A673 (cell line): Measurements from ENCODE around the gene ZFYVE28. TPM values are rescaled to one million over a fixed set of nuclear protein-coding genes. Genes with fewer than 3 reads are reported as not detected.

Source experiments
- BruUV-seq: library from RNA; stranded (reverse); fragments of 400-500 nt; replicated peaks from 2 replicates; lab custom pipeline; 2021; lab: Mats Ljungman, UMichigan
- CTCF ChIA-PET: fragments of 300-600 bp; sonication (Branson Sonifier 250); formaldehyde crosslinking; loops from one replicate; lab custom pipeline; 2022; ENCODE audit warnings: antibody characterized with exemption; lab: Charles Lee
- POLR2A ChIA-PET: fragments of 300-600 bp; sonication (Branson Sonifier 250); formaldehyde crosslinking; loops from one replicate; lab custom pipeline; 2022; ENCODE audit warnings: antibody characterized with exemption; ENCODE audit not compliant: low non-redundant PET; lab: Charles Lee
- DNase-seq: peaks from one replicate; pipeline ENCODE4 v3.0.0-alpha.2; 2015; ENCODE audit warnings: low spot score
- H3K27ac ChIP-seq: fragments of 200-600 bp; sonication (generic); 2 replicates; pipeline ENCODE4 v1.5.1; 2016; ENCODE audit warnings: mixed run types, low read depth, mild to moderate bottlenecking, mixed read lengths, antibody characterized with exemption, low read length; ENCODE audit not compliant: poor library complexity, severe bottlenecking
- H3K27me3 ChIP-seq: fragments of 200-600 bp; sonication (generic); replicated peaks from 2 replicates; pipeline ENCODE4 v1.6.1; 2017; ENCODE audit warnings: mixed run types, low read depth, mild to moderate bottlenecking, mixed read lengths, antibody characterized with exemption, low read length; ENCODE audit not compliant: insufficient read depth, poor library complexity
- H3K36me3 ChIP-seq: fragments of 200-600 bp; sonication (generic); 2 replicates; pipeline ENCODE4 v1.6.1; 2016; ENCODE audit warnings: mixed run types, mild to moderate bottlenecking, mixed read lengths, antibody characterized with exemption, low read length; ENCODE audit not compliant: insufficient read depth, poor library complexity, severe bottlenecking
- H3K4me1 ChIP-seq: fragments of 200-600 bp; sonication (generic); 2 replicates; pipeline ENCODE4 v1.6.1; 2017; ENCODE audit warnings: mixed run types, mild to moderate bottlenecking, mixed read lengths, antibody characterized with exemption, low read length; ENCODE audit not compliant: insufficient read depth, poor library complexity, severe bottlenecking
- H3K4me3 ChIP-seq: fragments of 200-600 bp; sonication (generic); 2 replicates; pipeline ENCODE4 v1.5.1; 2016; ENCODE audit warnings: low read depth, mixed run types, mild to moderate bottlenecking, mixed read lengths, low read length; ENCODE audit not compliant: poor library complexity, severe bottlenecking
- H3K9me3 ChIP-seq: fragments of 200-600 bp; sonication (generic); 2 replicates; pipeline ENCODE4 v1.6.1; 2016; ENCODE audit warnings: mixed run types, low read depth, mild to moderate bottlenecking, mixed read lengths, antibody characterized with exemption, low read length; ENCODE audit not compliant: poor library complexity, severe bottlenecking
- EZH2 ChIP-seq: fragments of 200-600 bp; sonication (generic); IDR thresholded peaks from 2 replicates; pipeline ENCODE4 v1.6.1; 2017; ENCODE audit warnings: borderline replicate concordance, low read depth, mild to moderate bottlenecking, mixed read lengths, antibody characterized with exemption, low read length; ENCODE audit not compliant: poor library complexity, severe bottlenecking
- intact Hi-C: fragments of 100-400 bp; cut with micrococcal nuclease; formaldehyde crosslinking; loops from one replicate; pipeline ENCODE4 v1.10.0; 2022; ENCODE audit not compliant: unreplicated experiment
- total RNA-seq: library from RNA; stranded (reverse); gene quantifications from 2 replicates; pipeline ENCODE4 v1.2.3, GENCODE V29; 2021
- TF ChIP-seq, protein P1 (sequence below): fragments of 300-800, 200-600 bp; sonication (generic); conservative IDR thresholded peaks from 2 replicates; pipeline ENCODE4 v1.5.1; 2017; ENCODE audit warnings: low read depth, mild to moderate bottlenecking, antibody characterized with exemption, low read length, moderate library complexity, mixed read lengths

The ZFYVE28 gene
- total RNA-seq, 1 experiment from 2014 or later, result 8.6 TPM

DNA sequence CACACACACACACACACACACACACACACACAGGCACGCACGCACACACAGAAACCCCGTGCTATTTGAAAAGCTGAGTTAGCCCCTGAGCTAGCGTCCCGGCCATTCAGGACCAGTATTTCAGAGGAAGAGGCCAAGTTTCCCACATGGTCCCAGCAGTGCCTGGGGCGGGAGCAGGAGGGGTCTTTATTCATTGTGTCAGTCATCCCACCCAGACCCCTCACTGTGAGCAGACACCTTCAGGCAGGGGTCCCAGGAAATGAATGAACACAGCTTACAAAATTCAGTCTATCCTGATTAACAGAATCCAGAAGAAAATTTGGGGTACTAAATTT, 58.1 kb downstream of the ZFYVE28 start:
- DNase-seq, result no peak
- intact Hi-C loops, result no loop called here
- POLR2A ChIA-PET, result interaction anchor here (0.6 kb wide), 1 partner anchor 15 kb away, joined by 5 read pairs; no protein-coding TSS in a partner anchor
- Histone ChIP-seq H3K27ac (no peak overlapping the region), H3K4me3 (no peak overlapping the region), H3K27me3 (no peaks in the 10 kb centered on the region), H3K36me3 (no peaks in the 10 kb centered on the region), H3K4me1 (no peaks in the 10 kb centered on the region), H3K9me3 (no peaks in the 10 kb centered on the region)
- no TSS peak for BruUV-seq
- no peak for TF ChIP-seq EZH2
- TF ChIP-seq, protein P1, sequence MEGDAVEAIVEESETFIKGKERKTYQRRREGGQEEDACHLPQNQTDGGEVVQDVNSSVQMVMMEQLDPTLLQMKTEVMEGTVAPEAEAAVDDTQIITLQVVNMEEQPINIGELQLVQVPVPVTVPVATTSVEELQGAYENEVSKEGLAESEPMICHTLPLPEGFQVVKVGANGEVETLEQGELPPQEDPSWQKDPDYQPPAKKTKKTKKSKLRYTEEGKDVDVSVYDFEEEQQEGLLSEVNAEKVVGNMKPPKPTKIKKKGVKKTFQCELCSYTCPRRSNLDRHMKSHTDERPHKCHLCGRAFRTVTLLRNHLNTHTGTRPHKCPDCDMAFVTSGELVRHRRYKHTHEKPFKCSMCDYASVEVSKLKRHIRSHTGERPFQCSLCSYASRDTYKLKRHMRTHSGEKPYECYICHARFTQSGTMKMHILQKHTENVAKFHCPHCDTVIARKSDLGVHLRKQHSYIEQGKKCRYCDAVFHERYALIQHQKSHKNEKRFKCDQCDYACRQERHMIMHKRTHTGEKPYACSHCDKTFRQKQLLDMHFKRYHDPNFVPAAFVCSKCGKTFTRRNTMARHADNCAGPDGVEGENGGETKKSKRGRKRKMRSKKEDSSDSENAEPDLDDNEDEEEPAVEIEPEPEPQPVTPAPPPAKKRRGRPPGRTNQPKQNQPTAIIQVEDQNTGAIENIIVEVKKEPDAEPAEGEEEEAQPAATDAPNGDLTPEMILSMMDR, result no peak
- CTCF ChIA-PET, result interaction anchor here (0.7 kb wide), 1 partner anchor 220 kb away, joined by 3 read pairs; no protein-coding TSS in a partner anchor

DNA sequence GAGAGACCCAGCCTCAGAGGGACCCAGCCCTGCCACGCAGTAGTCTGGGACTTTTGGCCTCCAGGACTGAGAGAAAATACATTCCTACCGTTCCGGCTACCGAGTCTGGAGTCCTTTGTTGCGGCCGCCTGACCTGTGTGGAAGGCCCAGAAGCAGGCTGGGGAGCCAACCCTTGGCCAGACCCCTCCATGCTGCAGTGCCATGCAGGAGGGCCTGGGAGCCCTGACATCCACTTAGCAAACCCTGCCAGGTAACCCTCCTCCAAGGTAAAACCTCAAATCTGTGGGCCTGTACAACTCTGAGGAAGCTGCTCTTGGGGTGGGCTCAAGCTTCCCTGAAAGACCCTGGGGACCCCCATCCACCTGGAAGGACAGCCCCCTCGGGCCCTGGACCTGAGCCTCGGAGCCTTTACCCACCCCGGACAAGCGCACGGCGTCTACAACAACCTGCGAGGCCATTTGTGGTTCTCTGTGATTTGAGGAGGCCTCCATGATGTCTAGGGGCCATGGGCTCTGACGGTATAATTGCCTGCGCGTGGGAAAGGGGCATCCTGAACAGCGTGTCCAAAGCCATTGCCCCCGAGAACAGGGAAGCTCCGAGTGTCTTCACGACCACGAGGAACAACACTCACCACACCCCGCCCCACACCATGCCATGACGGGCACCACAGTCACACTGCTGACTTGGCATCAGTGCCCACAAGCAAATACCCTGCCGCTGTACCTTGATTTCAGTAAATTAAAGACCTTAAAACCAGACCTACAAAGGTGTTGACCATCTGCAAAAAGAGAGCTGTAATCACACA, 58.7 kb downstream of the ZFYVE28 start:
- H3K36me3 ChIP-seq, result no peaks in the 10 kb centered on the region
- H3K4me3 ChIP-seq, result no peak overlapping the region
- no peaks in the 10 kb centered on the region for H3K27me3 ChIP-seq
- H3K9me3 ChIP-seq, result no peaks in the 10 kb centered on the region
- BruUV-seq, result no TSS peak
- no peak for DNase-seq
- ChIA-PET CTCF (interaction anchor here (0.7 kb wide), 1 partner anchor 221 kb away, joined by 3 read pairs; no protein-coding TSS in a partner anchor), POLR2A (no interaction called here)
- intact Hi-C loops, result loop anchor here (10.0 kb wide), 1 partner anchor 145 kb away; no protein-coding TSS in a partner anchor
- TF ChIP-seq EZH2, result no peak
- TF ChIP-seq, protein P1, result no peak
- H3K27ac ChIP-seq, result no peak overlapping the region
- no peaks in the 10 kb centered on the region for H3K4me1 ChIP-seq

DNA sequence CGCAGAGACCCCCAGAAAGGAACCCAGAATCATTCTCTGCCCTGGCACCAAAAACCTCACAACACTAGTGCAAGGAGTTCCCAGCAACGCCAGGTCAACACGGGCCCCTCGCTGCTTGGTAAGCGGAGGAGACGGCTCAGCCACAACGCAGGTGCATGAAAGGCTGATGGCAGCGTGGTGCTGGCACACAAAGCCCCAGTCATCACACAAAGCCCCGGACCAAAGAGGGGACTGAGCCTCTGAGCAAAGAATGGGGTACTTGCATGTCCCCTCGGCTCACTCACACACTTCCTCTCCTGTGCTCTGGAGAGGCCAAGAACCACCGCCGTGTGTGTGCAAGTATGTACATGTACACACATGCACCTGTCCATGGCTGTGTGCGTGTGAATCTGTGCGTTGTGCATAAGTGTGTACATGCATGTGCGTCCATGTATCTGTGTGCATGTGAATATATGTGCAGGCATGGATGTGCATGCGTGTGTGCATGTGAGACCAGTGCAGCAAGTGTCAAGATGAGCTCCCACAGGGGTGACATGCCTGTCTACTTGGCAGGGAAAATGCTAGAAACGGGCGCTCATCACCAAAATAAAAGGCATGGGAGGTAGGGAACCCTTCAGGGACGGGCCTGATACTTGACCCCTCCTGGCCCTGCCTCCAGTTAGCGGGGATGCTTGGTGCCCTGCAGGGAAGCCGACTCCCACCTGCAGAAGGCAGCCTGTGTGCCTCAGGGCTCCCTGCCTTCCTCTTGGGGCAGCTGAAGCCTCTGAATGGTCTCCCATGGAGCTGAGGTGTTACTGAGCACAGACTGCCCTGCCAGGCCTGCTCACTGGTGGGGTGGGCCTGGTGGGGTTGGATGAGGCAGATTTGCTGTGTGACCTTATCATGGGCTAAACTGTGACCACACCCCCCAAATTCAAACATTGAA, 60.4 kb downstream of the ZFYVE28 start:
- DNase-seq, result no peak
- Histone ChIP-seq H3K4me1 (no peaks in the 10 kb centered on the region), H3K4me3 (no peak overlapping the region), H3K36me3 (no peaks in the 10 kb centered on the region), H3K27me3 (no peaks in the 10 kb centered on the region), H3K9me3 (no peaks in the 10 kb centered on the region), H3K27ac (no peak overlapping the region)
- intact Hi-C loops, result loop anchor here (10.0 kb wide), 1 partner anchor 143 kb away; no protein-coding TSS in a partner anchor
- no peak for TF ChIP-seq EZH2
- TF ChIP-seq, protein P1, result no peak
- no TSS peak for BruUV-seq
- POLR2A ChIA-PET, result no interaction called here
- CTCF ChIA-PET, result interaction anchor here (0.5 to 0.7 kb wide), 2 partner anchors 17 to 154 kb away, joined by 3 to 4 read pairs; no protein-coding TSS in a partner anchor
